DMS53 (cell line): ENCODE results near the gene YPEL2.

ENCODE experiments used
- DNase-seq: peaks from one replicate; lab custom pipeline; 2025; lab: John Stamatoyannopoulos, UW

Gene YPEL2

GRCh38 chr17:59330053-59330942 is 1.2 kb upstream of the YPEL2 start:
- DNase-seq = peak; percentile 90

GRCh38 chr17:59331929-59332748 is 684 bp downstream of the YPEL2 start:
- peak; percentile 31 for DNase-seq

DNA sequence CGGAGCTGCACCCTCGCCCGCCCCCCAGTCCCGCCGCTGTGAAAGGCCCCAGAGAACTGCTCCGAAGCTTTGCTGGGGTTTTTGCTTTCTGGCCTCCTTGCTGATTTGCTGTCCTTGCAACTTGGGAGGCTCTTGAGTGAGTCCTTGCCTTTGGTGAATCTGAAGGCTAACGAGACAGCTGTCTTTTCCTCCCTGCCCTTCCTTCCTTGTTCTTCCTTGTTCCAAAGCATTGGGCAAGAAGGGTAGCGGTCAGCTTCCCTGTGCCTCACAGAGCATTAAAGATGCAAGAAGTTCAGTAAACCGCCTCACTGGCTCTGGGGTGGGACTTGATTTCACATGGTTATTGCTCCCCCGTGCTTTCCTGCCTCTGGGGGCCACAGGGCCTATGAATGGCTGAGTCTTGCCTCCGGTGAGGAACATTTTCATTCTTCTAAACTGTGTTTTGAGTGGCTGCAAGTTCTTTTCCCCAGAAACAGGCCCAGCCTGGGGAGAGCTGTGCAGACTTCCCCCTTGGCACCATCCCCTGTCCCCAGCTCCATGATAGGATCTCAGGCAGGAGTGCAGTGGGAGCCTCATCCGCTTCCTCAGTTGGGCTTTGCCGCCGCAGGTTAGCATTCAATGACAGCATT is 1.4 kb downstream of the YPEL2 start:
- no peak for DNase-seq

GRCh38 chr17:59333836-59334235 is 2.4 kb downstream of the YPEL2 start:
- no peak for DNase-seq

DNA sequence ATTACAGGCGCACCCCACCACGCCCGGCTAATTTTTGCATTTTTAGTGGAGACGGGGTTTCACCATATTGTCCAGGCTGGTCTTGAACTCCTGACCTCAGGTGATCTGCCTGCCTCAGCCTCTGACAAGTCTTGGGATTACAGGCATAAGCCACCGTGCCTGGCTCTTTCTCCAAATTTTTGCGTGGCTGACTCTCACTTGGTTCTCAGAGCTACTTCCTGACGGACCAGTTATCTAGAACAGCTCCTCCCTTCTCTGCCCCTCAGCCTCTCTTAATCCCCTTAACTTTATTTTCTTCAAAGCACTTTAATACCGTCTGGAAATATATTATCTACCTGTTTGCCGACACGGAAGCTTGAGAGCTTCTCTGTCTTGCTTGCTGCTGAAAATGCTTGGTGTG is 4.2 kb downstream of the YPEL2 start:
- no peak for DNase-seq

DNA sequence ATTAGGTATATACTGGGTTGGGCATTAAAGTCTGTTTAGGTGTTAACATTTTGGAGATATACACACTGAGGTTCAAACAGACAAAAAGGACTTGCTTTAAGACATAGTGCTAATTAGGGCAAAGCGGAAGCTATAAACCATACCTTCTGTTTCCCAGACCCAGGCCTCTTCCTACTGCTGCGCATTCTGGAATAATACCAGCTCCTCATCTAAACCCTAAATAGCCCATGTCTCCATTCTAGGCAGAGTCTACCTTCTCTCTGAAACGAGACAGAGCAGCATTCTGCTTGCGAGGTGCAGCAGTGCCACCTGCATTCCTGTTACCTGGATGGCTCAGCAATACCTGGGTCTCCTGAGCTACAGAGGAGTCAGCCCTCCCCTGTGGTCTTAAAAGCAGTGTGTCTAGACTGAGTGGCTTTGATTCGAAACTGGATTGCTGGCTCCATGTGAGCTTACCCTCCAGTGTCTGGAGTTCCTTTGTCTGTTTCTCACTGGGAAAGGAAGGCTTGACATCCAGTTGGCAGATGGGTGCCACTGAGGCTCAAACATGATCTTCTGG is 6.4 kb downstream of the YPEL2 start:
- DNase-seq = no peak

GRCh38 chr17:59338498-59338897 is 7.0 kb downstream of the YPEL2 start:
- DNase-seq = no peak

DNA sequence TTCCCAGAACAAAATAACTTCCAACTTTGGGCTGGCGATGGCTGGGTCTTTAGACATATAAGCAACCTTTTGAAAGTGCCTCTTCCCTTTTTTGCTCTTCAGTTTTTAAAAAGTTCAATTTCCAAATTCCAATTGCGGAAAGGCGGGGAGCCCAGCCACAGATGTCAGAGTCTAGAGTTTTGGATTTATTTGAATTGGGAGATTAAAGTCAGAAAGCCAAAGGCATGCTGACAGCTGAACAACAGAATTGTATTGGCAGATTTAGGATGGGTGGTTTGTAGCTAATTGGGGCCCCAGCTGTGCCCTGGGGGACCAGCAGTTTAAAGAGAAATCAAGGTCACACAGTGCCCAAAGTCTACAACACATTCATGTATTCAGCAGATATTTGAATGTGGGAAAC is 10.5 kb downstream of the YPEL2 start:
- DNase-seq = no peak

DNA sequence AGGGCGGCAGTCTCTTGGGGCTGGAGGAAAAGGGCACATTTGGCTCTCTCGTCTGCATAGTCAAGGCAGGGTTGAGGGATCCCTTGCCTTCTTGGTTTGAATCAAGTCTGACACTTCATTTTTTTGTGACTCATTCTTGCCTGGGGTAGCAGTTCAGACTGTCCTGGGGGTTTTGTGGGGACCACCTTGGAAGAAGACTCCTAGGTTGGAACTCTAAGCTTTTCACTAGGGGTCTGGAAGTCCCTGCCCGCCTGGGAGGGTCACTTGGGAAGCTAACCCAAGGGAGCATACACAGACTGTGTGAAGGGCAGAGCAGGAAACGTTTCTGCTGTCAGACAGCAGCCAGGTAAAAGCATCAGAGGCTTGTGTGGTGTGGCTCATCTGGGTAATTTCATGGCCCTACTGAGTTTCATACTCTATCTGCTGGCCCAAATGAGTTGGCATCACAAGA is 11.3 kb downstream of the YPEL2 start:
- no peak for DNase-seq

- no peak for DNase-seq
Observed at GRCh38 chr17:59345476-59345875, 14.0 kb downstream of the YPEL2 start.

GRCh38 chr17:59346341-59346740 is 14.9 kb downstream of the YPEL2 start:
- no peak for DNase-seq

GRCh38 chr17:59346876-59347407 is 15.5 kb downstream of the YPEL2 start:
- no peak for DNase-seq

GRCh38 chr17:59347975-59348391 is 16.5 kb downstream of the YPEL2 start:
- DNase-seq = no peak

DNA sequence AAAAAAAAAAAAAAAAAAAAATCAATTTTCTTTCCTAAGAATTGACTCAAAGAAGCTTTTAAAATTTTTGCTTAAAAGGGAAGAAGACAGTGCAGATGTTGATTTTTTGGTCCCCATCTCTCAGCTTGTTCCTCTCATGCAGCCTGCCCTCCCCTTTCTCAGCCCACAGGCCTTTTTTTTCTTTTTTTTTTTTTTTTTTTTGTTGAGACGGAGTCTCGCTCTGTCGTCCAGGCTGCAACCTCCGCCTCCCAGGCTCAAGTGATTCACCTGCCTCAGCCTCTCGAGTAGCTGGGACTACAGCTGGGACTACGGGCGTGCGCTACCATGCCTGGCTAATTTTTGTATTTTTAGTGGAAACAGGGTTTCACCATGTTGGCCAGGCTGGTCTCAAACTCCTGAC is 17.7 kb downstream of the YPEL2 start:
- peak; percentile 59 for DNase-seq

- DNase-seq = no peak
Observed at GRCh38 chr17:59353106-59353854, 21.8 kb downstream of the YPEL2 start.

DNA sequence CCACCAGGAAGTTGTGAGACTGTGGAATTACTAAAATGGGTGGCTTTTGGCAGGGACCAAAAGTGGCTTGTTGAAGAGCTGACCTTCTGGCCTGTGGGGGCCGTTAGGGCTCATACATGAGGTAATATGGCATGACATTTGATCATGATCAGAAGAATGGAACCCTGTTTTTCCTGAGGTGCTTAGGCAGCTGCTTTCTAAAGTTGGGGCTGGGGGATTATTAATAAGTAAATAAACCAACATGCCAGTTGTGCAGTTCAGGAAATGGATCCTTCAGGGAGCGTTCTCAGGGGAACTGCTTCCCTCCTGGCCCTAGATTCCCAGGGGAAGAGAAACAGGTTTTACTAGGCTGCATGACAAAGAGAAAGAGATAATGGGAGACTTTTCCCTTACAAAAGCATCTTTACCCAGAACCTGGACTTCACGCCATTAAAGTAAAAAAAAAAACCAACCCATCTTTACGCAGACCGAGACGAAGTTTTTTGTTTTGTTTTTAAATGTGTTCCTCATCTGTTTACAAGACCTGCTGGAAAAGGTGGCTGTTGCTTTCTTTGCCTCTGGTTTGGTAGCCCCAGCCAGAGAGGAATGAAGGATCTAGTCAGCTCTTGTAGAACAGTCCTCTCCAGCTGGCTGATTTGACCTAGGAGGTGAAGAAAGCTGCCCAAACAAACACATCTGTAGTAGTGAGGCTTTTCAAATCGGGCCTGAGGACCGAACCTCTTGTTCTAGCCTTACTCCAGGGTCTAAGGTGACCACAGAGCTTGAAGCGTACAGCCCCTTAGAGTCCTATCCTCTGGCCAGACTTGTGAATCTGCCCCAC is 22.7 kb downstream of the YPEL2 start:
- no peak for DNase-seq

DNA sequence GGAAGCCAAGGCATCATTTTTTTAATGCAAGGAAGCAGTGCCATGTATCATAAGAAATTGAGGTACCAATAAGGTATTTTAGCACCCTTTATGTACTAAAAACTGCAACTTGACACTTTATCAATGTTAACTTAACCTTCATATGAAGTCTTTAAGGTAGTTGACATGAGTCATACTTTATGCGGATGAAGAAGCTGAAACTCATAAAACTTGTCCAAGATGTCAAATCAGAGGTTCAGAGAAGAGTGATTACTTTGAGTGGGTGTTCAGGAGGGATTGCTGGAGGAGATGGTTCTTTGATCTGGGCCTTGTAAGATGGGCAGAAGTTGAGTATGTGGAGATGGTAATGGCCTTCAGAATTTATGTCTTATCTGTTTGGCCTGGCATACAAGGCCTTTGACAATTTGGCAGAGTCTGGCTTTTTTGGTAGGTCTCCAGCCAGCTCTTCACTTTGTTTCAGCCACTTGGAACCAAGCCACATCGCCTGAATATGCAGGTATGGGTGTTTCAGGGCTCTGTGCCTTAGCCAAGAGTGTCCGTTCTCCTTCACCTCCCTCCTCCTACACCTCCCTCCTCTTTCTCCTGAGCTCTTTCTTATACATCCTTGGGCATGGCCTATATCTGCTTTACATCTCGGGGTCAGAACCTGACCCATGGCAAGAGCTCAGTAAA is 23.7 kb downstream of the YPEL2 start:
- no peak for DNase-seq

- DNase-seq = no peak
Observed at GRCh38 chr17:59355702-59356325, 24.4 kb downstream of the YPEL2 start.

- DNase-seq = no peak
Observed at GRCh38 chr17:59356543-59357218, 25.2 kb downstream of the YPEL2 start.
